ENCODE results near the gene PGP.
"Not testable (repeated sequence)": the region's sequence is repeated elsewhere in the genome, so short reads cannot be mapped to it uniquely, and the experiment has no call there.

Gene PGP, protein sequence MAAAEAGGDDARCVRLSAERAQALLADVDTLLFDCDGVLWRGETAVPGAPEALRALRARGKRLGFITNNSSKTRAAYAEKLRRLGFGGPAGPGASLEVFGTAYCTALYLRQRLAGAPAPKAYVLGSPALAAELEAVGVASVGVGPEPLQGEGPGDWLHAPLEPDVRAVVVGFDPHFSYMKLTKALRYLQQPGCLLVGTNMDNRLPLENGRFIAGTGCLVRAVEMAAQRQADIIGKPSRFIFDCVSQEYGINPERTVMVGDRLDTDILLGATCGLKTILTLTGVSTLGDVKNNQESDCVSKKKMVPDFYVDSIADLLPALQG

DNA sequence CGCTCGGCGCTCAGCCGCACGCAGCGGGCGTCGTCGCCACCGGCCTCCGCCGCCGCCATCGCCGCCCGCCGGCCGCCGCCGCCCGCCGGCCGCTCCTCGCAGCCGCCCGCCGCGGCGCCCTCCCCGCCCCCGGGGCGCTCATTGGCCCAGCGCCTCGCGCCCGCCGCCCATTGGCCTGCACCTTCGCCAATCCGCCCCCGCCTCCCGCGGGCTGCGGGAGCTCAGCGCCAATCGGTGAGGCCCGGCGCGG is at the start of gene PGP:
PGP (minus strand) TSS at position 122 of the 250 bp plus-strand sequence; CDS start at position 59, 63 bp downstream.
- DNase-seq, result no peak

DNA sequence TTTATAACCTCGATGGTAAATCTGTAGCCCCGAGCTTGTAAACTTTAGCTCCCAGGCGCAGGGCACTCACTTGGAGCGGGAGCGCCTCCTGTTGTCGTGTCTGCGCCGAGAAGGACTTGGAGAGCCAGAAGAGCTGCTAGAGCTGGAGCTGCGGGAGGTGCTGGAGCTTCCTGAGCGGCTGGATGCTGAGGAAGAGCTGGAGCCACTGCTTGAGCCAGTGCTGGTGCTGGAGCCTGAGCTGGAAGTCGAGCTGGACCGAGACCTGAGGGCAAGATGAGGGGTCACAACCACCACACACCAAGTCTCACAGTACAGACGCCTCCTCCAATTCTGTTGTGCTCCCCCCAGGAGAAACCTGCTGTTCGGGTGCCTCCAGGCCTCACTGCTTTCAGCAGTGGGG is 48.4 kb upstream of the PGP start:
- DNase-seq, result not testable (repeated sequence)

DNA sequence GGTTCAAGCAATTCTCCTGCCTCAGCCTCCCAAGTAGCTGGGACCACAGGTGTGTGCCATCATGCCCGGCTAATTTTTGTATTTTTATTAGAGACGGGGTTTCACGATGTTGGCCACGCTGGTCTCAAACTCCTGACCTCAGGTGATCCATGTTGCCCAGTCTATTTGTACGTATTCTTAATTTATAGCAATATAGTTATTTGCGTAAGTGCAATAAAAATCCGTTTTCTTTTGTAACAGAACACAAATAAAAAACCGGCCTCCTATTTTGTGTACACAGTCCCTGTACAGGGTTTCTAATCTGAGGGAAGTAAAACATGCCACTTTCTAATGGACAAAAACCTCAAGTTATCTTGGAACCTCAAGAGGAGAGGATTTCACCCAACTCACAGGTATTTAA is 45.6 kb upstream of the PGP start:
- DNase-seq, result no peak

DNA sequence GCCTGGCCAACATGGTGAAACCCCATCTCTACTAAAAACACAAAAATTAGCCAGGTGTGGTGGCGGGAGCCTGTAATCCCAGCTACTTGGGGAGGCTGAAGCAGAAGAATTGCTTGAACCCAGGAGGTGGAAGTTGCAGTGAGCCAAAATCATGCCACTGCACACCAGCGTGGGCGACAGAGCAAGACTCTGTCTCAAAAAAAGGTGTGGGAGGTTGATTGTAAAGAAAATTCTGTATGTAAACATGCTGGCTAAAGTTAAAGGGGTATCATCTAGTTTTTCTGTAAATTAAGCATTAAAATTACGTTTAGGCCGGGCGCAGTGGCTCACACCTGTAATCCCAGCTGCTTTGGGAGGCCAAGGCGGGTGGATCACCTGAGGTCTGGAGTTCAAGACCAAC is 43.9 kb upstream of the PGP start:
- DNase-seq, result not testable (repeated sequence)

DNA sequence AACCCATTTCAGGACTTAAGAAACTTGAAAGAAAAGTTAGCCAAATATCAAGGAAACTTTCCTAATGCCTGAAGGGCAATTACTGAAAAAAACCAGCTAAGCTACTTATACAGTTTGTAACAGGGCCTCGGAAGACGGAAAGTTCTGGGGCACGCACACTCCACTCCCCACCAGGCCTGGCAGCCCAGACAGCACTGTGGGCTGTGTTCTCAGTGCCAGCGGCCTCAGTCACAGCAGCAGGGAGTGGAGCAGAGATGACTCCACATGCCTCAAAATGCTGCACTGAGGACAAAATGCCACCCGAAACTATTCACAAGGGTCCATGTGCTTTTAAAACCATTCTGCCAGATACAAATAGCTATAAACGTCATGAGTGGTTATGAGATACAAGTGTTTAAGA is 43.1 kb upstream of the PGP start:
- no peak for DNase-seq

DNA sequence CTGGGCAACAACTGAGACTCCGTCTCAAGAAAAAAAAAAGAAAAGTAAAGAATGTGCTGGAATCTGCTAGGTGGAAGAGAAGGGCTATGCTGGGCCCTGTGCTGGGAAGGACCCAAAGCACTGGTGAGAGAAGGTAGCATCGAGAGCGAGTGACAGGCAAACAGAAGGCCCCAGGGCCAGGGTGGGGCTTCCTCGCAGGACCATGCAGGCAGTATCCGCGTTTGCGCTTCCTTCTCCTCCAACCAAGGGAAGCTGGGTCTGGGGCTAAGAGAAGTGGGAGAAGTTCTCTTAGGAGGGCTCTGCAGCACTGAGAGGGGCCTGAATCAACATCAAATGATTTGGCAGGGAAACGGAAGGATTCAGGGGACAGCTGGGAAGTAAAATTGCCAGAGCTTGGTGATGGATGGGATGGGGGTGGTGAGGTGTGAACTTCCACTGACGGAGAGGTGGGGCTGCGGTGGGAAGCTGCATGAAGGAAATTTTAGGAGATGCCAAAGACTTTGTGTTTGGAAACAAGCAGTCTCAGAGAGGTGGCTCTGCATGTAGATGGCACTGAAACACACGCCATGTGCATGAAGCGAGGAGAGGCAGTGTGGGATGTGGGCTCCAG is 42.0 kb upstream of the PGP start:
- DNase-seq, result no peak

DNA sequence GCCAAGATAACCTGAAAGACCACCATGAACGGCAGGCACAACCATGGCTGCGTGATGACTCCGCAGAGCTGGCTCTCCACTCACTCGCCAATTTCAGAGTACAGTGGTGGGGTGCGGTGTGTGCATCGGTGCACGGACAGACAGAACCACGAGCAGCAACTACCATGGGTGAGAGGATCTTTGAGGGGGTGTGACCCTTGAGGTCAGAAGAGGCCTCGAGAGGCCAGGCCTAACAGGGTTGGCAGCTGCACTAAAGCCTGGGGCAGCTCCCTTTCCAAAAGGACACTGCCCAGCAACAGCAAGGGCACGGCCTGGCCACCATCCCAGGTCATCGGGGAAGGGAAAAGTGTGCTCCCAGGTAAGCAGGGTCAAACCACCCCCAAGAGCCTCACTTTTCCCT is 38.7 kb upstream of the PGP start:
- DNase-seq, result no peak

DNA sequence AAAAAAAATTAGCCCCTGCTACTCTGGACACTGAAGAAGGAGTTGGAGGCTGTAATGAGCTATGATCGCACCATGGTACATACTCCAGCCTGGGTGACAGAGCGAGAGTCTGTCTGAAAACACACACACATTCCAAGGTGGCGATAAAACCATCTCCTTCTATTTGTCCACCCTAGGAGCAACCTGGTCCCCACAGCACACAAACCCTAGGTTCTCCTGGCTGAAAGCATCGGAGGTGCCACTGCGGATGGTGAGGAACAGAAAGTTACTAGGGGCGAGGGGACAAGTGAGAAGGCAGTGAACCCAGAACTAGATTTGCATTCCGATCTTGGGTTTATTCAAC is 38.1 kb upstream of the PGP start:
- no peak for DNase-seq

DNA sequence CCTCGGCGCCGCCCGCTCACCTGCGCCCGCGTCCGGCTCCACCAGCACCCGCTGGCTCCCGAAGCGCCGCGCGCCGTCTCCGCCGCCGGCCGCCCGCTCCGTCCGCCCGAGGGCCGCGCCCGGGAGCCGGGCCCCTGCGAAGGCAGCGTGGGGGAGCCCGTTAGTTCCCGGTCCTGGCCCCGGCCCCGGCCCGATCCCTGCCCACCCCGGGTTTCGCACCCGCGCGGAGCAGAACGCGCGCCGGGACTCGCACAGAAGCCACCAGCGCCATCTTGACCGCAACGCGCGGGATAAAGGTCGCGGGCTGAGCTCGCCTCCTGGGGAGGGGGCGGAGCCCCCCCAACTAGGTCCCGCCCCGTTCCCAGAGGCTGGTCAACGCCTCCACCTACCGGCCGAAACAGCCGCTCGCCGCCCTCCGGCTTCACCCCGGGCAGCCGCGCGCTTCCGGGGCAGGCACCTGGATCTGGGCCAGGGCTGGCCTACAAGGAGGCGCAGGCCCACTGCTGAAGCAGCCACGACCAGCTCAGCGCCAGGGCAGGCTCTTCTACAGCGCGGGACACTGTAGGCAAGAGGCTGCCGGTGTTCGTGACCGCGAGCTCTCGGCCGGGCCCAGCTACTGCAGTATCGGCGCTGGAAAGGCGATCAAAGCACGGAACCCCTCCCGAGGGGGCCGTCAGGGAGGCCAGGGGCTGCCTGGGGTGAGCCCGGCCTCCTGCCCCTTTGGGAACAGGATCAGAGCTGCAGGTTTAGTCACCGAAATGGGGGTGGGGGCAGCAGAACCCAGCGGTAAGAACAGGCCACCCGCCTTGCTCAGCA is 36.9 kb upstream of the PGP start, which contains the start of gene ECI1:
ECI1 (minus strand) TSS at position 292 of the 816 bp plus-strand sequence; CDS start at position 271, 21 bp downstream.
- DNase-seq, result peak; percentile 93

DNA sequence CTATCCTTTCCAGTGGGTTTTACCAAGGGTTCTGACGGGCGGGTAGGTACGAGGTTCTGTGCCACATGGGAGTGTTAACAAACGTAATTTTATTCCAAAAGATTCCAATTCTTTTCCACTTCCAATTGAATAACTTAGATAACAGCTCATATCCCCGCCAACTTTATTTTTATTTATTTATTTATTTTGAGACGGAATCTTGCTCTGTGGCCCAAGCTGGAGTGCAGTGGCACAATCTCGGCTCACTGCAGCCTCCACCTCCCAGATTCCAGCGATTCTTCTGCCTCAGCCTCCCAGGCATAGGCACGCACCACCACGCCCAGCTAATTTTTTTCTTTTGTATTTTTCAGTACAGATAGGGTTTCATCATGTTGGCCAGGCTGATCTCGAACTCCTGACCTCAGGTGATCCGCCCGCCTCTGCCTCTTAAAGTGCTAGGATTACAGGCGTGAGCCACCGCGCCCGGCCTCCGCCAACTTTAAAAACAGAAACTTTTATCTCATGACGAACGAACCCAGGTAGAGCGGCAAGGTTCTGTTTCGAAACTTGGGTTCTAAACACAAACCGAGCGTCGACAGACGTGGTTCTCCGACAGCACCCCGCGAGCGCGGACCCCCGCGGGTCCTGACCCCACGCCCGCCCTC is 36.1 kb upstream of the PGP start:
- peak; percentile 44 for DNase-seq

DNA sequence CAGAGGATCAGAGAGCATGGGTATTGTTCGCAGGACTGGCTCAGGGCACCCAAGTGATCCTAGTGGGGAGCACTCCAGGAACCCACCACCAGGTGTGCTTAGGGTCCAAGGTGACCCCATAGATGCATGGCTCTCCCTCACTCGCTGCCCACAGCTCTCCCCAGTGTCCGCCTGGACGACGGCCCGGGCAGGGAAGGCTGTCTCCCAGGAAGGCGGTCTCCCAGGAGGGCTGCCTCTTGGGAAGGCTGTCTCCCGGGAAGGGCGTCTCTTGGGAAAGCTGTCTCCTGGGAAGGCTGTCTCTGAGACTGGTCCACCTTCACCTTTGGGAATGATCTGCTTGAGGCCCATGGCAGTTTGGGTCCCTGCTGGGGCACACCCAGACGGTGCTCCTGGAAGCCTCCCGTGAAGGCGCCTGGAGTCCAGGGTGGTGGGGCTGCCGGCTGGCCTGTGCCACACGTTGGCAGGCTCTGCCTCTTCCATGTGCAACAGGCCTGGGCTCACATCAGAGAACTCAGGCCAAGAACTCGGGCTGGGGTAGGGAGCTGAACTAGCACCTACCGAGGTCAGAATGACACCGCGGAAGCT is 31.8 kb upstream of the PGP start:
- DNase-seq, result no peak

DNA sequence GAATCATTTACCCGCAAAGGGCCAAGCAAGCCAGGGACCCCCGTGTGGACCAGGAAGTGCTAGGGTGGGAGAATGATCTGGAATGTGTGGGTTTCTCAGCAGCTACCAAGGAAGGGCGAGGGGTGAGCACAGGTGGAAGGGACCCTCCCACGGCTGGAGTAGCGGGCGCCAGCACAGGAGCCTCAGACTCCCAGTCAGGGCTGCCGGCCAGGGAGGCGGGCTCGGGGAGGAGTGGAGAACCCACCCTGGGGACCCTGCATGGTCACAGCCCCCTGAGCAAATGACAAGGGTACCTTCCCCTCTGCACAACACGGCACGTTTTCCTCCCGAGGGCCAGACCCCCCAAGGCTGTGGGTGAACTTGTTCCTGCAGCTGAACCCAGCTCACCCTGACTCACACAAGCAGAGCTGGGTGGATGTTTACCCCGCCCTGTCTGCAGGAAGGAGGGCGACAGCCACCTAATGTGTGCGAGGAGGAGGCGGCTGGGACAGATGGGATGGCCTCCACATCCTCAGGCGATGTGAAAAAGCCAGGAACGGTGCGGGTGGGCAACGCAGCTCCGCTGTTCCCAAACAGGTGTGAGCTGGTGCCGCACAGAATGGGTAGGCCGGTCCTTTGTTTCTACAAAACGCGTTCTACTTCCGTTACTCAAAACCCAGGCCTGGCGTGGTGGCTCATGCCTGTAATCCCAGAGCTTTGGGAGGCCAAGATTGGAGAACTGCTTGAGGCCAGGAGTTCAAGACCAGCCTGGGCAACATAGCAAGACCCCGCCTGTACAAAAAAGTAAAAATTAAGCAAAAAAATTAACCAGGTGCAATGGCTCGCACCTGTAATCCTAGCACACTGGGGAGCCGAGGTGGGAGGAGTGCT is 30.5 kb upstream of the PGP start:
- no peak for DNase-seq

DNA sequence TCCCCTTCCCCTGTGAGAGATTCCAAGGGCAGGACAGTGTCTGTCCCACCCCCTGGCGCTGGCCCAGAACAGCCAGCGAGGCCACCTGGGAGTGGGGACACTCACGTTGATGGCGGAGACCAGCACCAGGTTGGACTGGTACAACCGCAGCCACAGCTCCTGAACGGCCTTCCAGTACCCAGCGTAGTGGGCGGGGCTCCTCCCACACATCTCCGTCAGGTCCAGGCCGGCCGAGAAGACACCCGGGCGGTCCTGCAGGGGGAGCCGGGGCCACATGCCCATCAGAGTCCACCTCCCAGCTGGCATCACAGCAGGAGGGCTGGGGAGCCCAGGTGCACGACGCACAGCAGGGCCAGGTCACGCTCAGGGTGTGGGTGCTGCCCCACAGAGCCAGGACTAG is 29.7 kb upstream of the PGP start:
- DNase-seq, result no peak

DNA sequence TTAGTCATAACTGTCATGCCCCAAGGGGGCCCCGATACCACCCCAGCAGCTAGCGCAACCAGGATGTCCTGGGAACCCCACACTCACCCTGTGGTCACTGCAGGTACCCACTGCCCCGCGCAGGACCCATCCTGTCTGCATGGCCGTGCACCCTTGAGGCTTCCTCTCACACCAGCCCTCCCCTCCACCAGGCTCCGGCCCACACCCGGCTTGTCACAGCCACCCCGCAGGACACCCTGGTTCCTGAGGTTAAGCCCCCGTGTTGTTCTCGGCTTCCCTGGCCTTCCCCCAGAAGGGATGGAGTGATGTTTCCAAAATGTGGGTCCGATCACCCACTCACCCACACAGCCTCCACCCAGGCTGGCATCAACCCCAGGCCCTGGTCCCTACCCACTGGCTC is 29.1 kb upstream of the PGP start:
- no peak for DNase-seq

DNA sequence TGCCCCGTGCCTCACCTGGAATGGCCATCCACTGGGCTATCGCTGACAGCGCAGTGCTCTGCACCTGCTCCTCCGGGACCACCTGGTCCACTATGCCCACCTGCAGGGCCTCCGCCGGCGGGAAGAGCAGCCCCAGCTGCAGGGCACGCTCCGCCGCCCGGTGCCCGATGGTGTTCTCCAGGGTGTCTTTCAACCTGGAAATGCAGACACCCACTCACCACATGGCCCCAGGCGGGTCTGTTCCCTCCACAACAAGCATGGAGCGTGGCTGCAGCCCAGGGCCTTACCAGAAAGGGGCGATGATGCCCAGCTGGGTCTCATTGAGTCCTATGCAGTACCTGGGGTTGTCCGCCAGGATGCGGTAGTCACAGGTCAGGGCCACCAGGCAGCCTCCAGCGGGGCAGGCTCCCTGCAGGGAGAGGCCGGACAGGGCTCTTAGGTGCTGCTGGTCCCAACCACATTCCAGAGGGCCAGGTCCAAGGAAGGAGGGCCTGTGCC is 28.4 kb upstream of the PGP start:
- DNase-seq, result no peak

DNA sequence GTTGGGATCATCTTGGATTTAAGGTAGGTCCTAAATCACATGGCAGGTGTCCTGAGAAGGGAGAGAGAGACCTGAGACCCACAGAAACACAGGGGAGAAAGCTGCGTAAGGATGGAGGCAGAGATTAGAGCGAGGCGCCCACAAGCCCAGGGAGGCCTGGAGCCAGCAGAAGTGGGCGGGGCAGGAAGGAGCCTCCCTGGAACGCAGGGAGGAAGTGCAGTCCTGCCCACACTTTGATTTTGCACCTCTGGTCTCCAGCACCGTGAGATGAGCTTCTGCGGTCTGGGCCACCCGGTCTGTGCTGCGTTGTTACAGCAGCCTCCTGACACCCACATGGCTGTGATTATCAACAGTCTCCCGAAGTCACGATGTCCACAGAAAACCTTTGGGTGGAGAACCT is 28.0 kb upstream of the PGP start:
- no peak for DNase-seq

DNA sequence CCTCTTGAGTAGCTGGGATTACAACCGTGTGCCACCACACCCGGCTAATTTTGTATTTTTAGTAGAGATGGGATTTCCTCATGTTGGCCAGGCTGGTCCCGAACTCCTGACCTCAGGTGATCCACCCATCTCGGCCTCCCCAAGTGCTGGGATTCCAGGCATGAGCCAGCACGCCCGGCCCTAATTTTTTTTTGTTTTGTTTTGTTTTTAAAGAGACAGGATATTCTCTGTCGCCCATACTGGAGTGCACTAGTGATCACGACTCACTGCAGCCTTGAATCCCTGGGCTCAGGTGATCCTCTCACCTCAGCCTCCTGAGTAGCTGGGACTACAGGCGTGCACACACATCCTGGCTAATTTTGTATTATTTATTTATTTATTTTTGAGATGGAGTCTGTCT is 25.7 kb upstream of the PGP start:
- not testable (repeated sequence) for DNase-seq

DNA sequence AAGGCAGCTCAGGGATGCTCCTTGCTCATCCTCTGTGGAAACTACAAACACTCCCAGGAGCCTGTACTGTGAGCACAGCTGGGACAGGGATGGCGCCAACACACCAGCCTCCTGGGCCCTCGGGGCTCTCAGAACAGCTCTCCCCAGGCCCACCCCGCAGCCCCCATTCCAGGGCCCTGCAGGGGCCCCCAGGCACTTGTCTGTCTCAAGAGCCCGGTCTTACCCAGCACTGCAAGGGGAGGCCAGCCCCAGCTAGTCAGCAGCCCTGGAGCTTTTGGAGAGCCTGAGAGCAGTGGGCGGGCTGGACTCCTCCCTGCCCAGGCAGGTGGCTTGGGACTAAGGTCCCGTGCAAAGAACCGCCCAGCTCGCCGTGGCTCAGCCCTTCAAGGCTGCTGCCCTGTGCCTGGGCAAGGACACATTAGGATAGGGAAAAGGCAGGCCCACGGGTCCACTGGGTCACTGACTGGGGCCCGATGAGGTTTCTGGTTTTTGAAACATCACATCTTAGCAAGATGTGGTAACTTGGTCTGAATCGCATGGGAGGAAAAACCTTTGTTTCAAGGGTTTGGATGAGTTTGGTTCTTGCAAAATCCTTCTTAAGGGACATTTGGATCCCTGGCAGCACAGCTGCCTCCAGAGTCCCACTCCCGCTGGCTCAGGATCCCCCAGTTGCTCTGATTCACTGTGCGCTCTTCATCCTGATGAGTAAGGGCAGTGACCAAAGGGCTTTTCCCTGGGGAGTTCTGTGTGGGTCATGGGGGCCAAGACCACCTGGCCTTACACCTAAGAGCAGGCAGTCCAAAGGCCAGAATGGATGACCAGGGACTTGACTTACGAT is 24.4 kb upstream of the PGP start:
- DNase-seq, result no peak

DNA sequence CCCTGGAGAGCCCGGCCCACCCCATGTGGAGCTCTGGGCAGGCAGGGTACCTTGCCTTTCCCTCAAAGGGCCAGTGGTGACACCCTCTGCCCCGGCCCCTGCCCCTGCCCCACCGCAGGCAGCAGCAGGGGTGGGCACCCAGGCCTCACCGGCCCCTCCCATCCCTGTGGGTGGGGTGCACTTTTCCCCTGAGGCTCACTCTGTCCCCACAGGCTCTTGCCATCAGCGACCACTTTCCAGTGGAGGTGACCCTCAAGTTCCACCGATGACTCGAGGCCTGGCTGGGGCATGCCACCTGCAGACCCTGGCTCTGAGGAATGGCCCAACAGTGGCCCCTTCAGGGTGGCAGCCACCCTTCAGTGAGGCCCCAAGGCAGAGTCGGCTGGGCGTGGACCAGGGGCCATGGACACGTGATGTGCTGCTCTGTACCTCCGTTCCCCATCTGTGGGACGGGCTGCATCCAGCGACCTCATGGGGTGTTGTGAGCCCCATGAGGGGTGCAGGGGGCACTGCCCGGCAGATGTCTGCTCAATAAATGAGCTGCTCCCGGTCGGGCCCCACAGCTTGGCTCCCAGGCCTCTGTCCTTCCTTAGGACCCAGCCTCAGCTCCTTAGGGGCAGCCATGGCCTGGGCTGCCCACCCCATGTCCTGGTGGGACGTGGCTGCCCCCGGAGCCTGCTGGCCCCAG is 23.7 kb upstream of the PGP start:
- DNase-seq, result no peak

DNA sequence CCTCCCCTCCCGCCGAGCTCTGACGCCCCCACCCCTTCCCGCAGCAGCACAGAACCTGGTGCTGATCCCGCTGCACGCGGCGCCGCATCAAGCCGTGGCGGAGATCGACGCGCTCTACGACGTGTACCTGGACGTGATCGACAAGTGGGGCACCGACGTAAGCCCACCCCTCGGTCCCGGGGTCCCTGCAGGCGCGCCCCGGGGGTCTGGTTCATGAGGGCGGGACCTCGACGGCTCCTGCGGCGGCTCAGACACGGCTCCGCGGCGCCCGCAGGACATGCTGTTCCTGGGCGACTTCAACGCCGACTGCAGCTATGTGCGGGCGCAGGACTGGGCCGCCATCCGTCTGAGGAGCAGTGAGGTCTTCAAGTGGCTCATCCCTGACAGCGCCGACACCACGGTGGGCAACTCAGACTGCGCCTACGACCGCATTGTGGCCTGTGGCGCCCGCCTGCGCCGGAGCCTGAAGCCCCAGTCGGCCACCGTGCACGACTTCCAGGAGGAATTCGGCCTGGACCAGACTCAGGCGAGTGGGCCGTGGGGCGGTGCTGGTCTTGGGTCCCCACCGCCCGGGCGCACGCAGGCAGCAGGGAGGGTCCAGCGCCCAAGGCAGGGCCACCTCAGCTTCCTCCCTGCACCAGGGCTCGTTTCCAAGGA is 23.0 kb upstream of the PGP start:
- DNase-seq, result no peak
